Caco-2 (cell line): ENCODE measurements around the gene TMEM131. TPM values are rescaled to one million over a fixed set of nuclear protein-coding genes. Genes with fewer than 3 reads are reported as not detected.

Experiments
- BruUV-seq: library from RNA; stranded (reverse); fragments of 400-500 nt; replicated peaks from 2 replicates; lab custom pipeline; 2021; lab: Mats Ljungman, UMichigan
- CTCF ChIA-PET: fragments of 300-600 bp; sonication (Branson Sonifier 250); formaldehyde crosslinking; loops from one replicate; lab custom pipeline; 2022; ENCODE audit warnings: antibody characterized with exemption; lab: Charles Lee
- POLR2A ChIA-PET: fragments of 300-600 bp; sonication (Branson Sonifier 250); formaldehyde crosslinking; loops from one replicate; lab custom pipeline; 2022; ENCODE audit warnings: antibody characterized with exemption; lab: Charles Lee
- DNase-seq, 2 experiments: peaks; one replicate each; pipeline versions ENCODE4 v3.0.0 to v3.0.0-alpha.2; 2020 to 2022
- H3K27me3 ChIP-seq: replicated peaks from 2 replicates; pipeline ENCODE4 v1.6.0; 2011; ENCODE audit warnings: low read length; ENCODE audit not compliant: control insufficient read depth, insufficient read depth
- H3K36me3 ChIP-seq: 2 replicates; pipeline ENCODE4 v1.5.1; 2011; ENCODE audit warnings: low read length; ENCODE audit not compliant: control insufficient read depth, insufficient read depth
- H3K4me1 ChIP-seq: fragments of 250-450 bp; sonication (Bioruptor Pico); 2 replicates; pipeline ENCODE4 v1.5.1; 2020; ENCODE audit warnings: mild to moderate bottlenecking
- H3K4me3 ChIP-seq: 2 replicates; pipeline ENCODE4 v1.5.1; 2011; ENCODE audit warnings: low read depth, mild to moderate bottlenecking, control low read depth, low read length
- H3K9me3 ChIP-seq: fragments of 250-450 bp; sonication (Bioruptor Pico); 2 replicates; pipeline ENCODE4 v1.5.1; 2020; ENCODE audit warnings: mild to moderate bottlenecking, moderate library complexity
- H3K27ac Mint-ChIP-seq: one replicate; pipeline ENCODE4 v1.8.0; 2022; ENCODE audit warnings: mixed read lengths; ENCODE audit not compliant: unreplicated experiment
- H3K27me3 Mint-ChIP-seq: one replicate; pipeline ENCODE4 v1.8.0; 2022; ENCODE audit warnings: mixed read lengths; ENCODE audit not compliant: insufficient read depth, unreplicated experiment
- H3K36me3 Mint-ChIP-seq: one replicate; pipeline ENCODE4 v1.8.0; 2022; ENCODE audit warnings: mild to moderate bottlenecking, mixed read lengths; ENCODE audit not compliant: insufficient read depth, unreplicated experiment
- H3K4me1 Mint-ChIP-seq: one replicate; pipeline ENCODE4 v1.8.0; 2022; ENCODE audit warnings: low read depth, mixed read lengths; ENCODE audit not compliant: unreplicated experiment
- H3K4me3 Mint-ChIP-seq: one replicate; pipeline ENCODE4 v1.8.0; 2022; ENCODE audit warnings: mild to moderate bottlenecking, moderate library complexity, mixed read lengths; ENCODE audit not compliant: unreplicated experiment
- H3K9me3 Mint-ChIP-seq: one replicate; pipeline ENCODE4 v1.8.0; 2022; ENCODE audit warnings: mixed read lengths; ENCODE audit not compliant: unreplicated experiment
- CTCF ChIP-seq, 2 experiments: fragments of 200-600 bp in 1 of 2; IDR thresholded peaks; 1 replicate in 1 of 2; 2 replicates in 1 of 2; pipeline versions ENCODE4 v1.5.1 to v1.8.0; 2011 to 2022; ENCODE audit warnings: antibody characterized with exemption in 1 of 2, control low read depth in 1 of 2, inconsistent platforms in 1 of 2, low read depth in 1 of 2, low read length in 1 of 2, mild to moderate bottlenecking in 1 of 2, moderate library complexity in 1 of 2; ENCODE audit not compliant: insufficient read depth in 1 of 2, severe bottlenecking in 1 of 2, unreplicated experiment in 1 of 2
- intact Hi-C: fragments of 100-400 bp; cut with micrococcal nuclease; formaldehyde crosslinking; loops from one replicate; pipeline ENCODE4 v1.10.0; 2022; ENCODE audit not compliant: unreplicated experiment
- total RNA-seq: library from RNA; stranded (reverse); gene quantifications from 2 replicates; pipeline ENCODE4 v1.2.3, GENCODE V29; 2022

Gene TMEM131
- total RNA-seq, 1 experiment from 2014 or later, result 36.3 TPM

- no peak for DNase-seq
- no peaks in the 10 kb centered on the region for H3K27me3 Mint-ChIP-seq
- POLR2A ChIA-PET, result no interaction called here
- no peaks in the 10 kb centered on the region for H3K4me1 Mint-ChIP-seq
- no peaks in the 10 kb centered on the region for H3K4me1 ChIP-seq
- BruUV-seq, result no TSS peak
- no peaks in the 10 kb centered on the region for H3K36me3 ChIP-seq
- no peaks in the 10 kb centered on the region for H3K27me3 ChIP-seq
- no peaks in the 10 kb centered on the region for H3K36me3 Mint-ChIP-seq
- no peak overlapping the region for H3K27ac Mint-ChIP-seq
- H3K9me3 Mint-ChIP-seq, result no peaks in the 10 kb centered on the region
- H3K9me3 ChIP-seq, result no peaks in the 10 kb centered on the region
- no peak overlapping the region for H3K4me3 Mint-ChIP-seq
- intact Hi-C loops, result no loop called here
- CTCF ChIA-PET, result no interaction called here
- no peak for TF ChIP-seq CTCF (IDR thresholded peaks at IDR 0.05; ENCODE audit: insufficient read depth in 1 of 2, low read depth in 1 of 2, low read length in 1 of 2, severe bottlenecking in 1 of 2, unreplicated experiment in 1 of 2)
- no peak overlapping the region for H3K4me3 ChIP-seq
Observed at GRCh38 chr2:97845818-97846217, 149.9 kb downstream of the TMEM131 start.

- Histone ChIP-seq H3K4me3 (no peak overlapping the region), H3K4me1 (no peaks in the 10 kb centered on the region), H3K27me3 (no peaks in the 10 kb centered on the region), H3K36me3 (no peaks in the 10 kb centered on the region), H3K9me3 (no peaks in the 10 kb centered on the region)
- ChIA-PET CTCF (no interaction called here), POLR2A (no interaction called here)
- no TSS peak for BruUV-seq
- intact Hi-C loops, result no loop called here
- Mint-ChIP-seq H3K4me3 (no peak overlapping the region), H3K36me3 (no peaks in the 10 kb centered on the region), H3K4me1 (no peaks in the 10 kb centered on the region), H3K9me3 (no peaks in the 10 kb centered on the region), H3K27ac (no peak overlapping the region), H3K27me3 (no peaks in the 10 kb centered on the region)
- DNase-seq, result no peak
- no peak for TF ChIP-seq CTCF (IDR thresholded peaks at IDR 0.05; ENCODE audit: insufficient read depth in 1 of 2, low read depth in 1 of 2, low read length in 1 of 2, severe bottlenecking in 1 of 2, unreplicated experiment in 1 of 2)
Observed at GRCh38 chr2:97845133-97845532, 150.6 kb downstream of the TMEM131 start.

GRCh38 chr2:97844311-97844859, 151.4 kb downstream of the TMEM131 start:
- H3K27me3 ChIP-seq, result no peaks in the 10 kb centered on the region
- DNase-seq, result no peak
- Mint-ChIP-seq H3K27ac (no peak overlapping the region), H3K27me3 (no peaks in the 10 kb centered on the region), H3K9me3 (no peaks in the 10 kb centered on the region), H3K4me3 (no peak overlapping the region), H3K36me3 (no peaks in the 10 kb centered on the region), H3K4me1 (no peaks in the 10 kb centered on the region)
- no peaks in the 10 kb centered on the region for H3K4me1 ChIP-seq
- no peak for TF ChIP-seq CTCF (IDR thresholded peaks at IDR 0.05; ENCODE audit: insufficient read depth in 1 of 2, low read depth in 1 of 2, low read length in 1 of 2, severe bottlenecking in 1 of 2, unreplicated experiment in 1 of 2)
- no peaks in the 10 kb centered on the region for H3K9me3 ChIP-seq
- intact Hi-C loops, result no loop called here
- ChIA-PET CTCF (no interaction called here), POLR2A (no interaction called here)
- no TSS peak for BruUV-seq
- H3K36me3 ChIP-seq, result no peaks in the 10 kb centered on the region
- no peak overlapping the region for H3K4me3 ChIP-seq
